HG02840 (cell line): ENCODE data around the gene CHSY1.

Experiments
- ATAC-seq: cut with Tn5 transposase; IDR thresholded peaks from one replicate; pipeline ENCODE4 v1.9.1; 2021; ENCODE audit warnings: mild to moderate bottlenecking, moderate library complexity, moderate number of reproducible peaks; ENCODE audit not compliant: unreplicated experiment, low FRiP score

CHSY1 gene

DNA sequence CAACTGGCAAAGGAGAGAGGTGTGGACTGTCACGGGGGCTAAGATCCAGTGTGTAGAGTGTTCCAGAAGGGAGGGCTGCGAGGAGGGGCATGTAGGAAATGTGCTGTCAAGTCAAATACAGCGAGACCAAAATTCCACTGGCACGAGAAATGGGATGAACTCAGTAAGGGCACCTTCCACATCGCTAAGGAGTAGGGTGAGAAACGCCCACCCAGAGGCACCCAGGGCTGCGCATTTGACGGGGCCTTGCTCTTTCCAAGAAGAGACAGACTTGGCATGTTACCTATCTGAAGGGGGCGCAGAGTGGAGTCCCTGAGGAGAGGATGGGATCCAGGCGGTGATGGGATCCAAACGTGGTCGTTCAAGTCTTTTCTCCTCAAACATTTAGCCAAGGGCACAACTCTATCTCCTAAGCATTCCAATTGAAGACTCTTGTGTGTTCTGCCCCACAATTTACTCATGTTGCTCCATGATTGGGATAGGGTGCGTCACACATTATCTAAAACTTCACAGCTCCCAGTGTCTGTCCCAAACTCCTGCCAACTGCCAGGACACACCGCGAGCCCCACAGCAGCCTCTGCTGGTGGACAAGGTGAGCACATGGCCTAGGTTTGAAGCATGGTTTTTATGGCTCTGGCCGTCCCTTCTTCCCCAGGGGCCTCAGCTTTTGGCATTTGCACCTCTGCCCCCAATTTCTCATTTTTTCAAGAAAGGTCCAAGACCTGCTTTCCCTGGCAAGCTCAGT, 17.8 kb upstream of the CHSY1 start:
- ATAC-seq, result no peak

DNA sequence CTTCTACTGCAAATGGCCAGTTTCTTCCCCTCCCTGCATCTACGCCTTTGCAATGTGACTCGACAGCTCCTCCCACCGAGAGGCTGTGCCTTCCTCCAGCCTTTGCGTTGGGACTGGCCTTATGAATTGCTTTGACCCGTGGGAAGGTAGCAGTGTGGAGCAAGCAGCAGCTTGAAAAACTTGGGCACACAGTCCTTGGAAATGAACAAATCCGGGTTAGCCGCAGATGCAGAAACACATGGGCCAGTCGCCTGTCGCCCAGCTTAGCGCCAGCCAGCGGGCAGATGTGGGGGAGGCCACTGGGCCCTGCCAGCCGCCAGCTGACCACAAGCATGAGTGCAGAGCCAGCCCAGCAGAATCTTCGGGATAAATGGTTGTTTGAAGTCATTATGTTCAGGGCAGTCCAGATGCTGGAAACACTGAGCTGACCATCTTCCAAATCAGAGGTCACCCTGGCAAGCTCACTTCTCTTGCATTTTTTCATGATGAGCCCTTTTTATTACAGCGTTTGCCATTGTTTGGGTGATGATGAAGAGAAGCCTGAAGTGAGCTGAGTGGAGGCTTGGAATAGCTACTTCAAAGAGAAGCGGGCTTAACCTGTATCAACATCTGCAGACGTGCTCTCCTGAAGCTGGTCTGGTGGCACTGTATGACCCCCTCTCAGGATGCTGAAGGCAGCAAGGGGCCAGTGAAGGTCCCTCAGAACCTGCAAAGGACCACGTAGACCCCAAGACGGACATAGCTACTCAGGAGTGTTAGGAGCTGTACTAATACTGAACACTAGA, 15.7 kb upstream of the CHSY1 start:
- ATAC-seq, result no peak

DNA sequence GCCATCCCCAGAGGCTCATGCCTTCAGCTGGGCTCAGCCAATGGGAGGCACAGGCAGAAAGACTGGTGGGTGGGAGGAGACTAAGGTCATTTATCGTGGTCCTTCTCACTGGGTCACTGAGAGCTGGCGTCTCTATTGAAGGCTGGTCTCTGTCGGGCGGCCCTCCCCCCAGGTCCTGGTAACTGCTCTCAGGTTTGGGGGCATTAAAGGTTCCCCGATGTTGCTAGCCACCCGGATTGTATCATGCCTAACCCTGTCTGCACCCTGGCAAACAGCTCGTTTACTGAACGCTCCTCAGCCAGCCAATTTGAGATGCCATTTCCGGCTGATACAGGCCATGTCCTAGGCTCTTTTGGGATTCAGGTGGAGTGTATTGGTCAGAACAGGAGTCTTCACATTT, 14.9 kb upstream of the CHSY1 start:
- no peak for ATAC-seq

DNA sequence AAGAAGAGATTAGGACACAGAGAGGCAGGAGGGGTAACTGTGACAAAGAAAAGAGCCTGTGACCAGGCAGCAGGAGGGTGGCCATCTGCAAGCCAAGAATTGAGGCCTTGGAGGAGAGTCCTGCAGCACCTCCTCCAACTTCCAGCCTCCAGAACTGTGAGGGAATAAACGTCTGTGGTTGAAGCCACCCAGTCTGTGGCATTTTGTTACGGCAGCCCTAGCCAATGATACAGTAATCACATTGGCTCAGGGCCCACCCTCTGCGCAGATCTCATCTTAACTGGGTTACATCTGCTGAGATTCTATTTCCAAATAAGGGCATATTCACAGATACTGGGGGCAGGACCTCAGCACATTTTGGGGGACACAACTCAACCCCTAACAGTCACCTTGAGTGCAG, 14.2 kb upstream of the CHSY1 start:
- no peak for ATAC-seq

DNA sequence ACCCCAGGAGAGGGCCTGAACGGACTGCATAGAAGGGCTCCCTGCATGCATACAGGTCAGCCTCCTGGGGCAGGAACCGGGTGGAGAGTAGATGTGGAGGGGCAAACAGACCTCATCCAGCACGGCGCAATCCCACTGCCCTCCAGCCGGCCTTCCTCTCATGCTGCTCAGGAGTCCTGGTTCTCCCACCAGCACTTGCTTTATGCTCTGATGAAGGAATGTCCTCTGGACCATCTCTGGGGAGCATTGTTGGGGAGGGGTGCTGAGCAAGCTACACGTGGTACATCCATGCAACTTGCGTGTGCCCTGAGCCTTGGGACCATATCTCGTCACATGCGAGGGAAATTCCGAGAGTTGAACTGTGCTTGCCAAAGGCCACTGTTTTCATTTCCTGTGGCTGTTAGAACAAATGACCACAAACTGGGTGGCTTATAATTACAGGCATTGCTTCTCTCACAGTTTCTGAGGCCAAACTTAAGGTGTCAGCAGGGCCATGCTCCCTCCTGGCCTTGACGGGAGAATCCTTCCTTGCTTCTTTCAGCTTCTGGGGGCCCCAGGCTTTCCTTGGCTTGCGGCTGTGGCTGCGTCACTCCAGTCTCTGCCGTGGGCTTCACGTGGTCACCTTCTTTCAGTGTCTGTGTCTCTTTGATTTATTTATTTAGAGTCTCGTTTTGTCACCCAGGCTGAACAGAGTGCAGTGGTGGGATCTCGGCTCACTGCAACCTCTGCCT, 13.2 kb upstream of the CHSY1 start:
- no peak for ATAC-seq

DNA sequence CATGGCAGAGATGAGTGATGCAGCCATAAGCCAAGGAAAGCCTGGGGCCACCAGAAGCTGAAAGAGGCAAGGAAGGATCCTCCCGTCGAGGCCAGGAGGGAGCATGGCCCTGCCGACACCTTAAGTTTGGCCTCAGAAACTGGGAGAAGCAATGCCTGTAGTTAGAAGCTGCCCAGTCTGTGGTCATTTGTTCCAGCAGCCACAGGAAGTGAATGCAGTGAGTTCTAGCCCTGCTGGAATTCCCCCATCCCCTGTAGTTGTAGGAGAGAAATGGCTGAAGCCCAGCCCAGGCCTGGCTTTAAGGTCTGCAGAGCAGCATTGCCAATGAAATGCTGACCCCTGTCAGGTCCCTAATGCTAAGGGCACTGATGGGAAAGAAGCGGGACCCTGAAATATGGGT, 12.2 kb upstream of the CHSY1 start:
- ATAC-seq, result no peak

DNA sequence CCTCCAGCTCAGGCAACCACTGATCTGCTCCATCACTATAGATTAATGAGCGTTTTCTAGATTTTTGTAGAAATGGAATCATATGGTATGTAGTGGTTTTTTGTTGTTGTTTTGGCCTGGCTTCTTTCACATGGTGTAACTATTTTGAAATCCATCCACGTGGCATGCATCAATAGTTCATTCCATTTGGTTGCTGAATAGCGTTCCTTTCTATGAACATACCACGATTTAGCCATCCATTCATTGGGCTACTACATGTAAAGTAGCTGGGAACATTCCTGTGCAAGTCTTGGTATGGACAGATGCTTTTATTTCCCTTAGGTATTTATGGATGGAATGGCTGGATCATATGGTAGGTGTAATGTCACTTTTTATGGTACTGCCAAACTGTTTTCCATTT, 10.7 kb upstream of the CHSY1 start:
- ATAC-seq, result no peak

DNA sequence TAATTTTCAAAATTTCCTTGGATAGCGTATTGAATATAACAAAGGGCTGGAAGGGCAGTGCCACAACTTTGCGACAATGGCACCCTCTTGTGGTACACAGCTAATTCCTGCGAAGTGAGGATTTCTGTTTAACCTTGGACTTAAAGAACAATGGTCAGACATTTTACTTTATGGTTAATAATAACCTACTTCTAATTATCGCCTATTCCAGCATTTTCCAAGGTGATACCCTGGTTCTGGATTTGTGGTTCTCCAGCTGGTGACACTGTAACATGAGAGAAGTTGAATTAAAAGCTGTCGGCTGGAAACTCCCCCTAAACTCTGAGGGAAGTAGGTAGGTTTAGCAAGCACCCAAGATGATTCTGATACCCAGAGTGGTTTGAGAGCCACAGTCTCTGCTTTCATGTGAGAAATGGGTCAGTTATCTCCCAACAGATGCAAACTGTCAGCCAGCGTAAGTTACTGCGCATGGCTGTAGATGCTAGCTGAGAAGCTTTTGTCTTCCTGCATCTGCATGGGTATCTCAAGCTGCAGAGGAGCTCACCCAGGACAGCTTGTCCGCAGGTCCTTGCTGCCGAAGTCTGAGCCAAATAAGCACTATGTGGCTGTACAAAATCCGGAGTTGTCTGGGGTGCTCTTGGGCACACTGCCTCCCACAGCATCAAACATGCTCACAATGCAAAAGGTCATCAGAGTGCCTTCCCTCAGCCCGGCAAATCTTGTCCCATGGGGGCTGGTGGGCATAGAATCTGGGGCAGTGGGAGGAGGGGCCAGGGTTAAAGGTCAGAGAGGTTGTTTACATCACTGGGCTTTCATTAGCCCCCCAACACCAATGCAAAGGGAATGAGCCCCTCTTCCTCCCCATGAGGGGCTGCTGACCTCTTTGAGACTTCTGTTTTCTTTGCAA, 6.6 kb upstream of the CHSY1 start:
- ATAC-seq, result no peak

DNA sequence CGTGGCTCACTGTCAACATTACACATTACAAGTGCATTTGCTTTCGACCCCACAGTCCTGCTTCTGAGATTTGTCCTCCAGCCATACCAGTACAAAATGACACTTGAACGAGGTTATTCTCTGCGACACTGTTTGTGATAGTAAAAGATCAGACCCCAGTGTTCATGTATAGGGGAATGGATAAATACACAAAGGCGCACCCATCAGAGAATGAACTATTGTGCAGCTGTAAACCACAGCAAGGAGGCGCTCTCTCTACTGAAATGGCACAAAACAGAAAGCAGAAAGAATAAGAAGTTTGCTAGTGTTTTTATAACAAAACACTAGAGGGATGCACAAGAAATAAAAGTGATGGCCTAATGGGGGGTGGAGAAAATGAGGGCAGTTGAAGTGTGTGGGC, 4.9 kb upstream of the CHSY1 start:
- ATAC-seq, result no peak

DNA sequence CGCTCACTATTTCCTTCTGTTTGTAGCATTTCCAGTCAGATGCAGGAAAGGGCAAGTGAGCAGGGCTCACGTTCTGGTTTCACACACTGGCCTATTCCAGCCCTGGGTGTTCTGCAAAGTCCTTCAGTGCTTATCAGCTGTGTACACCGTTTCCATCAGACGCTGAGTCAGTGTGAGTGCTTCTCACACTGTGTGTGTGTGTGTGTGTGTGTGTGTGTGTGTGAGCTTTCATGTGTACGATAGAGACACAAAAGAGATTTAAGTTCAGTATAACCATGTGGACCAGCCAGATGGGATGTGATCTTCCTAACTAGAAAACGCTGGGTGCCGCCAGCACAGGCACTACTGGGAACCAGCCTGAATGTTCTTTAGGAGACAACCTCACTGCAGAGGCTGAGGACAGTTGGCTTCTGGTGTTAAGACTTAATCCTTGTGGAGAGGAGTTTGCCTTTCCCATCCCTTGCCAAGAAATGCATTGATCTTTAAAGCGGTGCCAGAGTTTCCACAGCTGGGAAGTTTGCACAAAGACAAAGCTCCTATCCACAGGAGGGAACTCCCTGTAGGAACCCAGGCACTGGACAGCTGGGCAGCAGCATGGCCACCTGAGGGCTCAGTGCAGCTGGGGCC, 3.9 kb upstream of the CHSY1 start:
- no peak for ATAC-seq

DNA sequence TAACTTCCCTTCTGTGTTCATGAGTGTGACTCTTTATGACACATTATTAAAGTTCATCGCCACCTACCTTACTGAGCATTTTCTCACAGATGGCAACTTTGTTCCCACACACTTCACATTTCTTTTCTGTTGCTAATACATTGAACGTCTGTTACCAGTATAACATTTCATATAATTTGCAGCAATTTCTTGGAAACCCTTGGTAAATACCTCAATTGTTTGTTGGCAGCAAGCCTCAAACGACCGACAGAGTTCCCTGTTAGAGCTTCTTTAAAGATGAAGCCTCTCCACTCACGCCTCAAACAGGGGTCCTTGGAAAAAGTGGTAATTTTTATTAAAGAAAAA, 3.2 kb upstream of the CHSY1 start:
- ATAC-seq, result no peak

DNA sequence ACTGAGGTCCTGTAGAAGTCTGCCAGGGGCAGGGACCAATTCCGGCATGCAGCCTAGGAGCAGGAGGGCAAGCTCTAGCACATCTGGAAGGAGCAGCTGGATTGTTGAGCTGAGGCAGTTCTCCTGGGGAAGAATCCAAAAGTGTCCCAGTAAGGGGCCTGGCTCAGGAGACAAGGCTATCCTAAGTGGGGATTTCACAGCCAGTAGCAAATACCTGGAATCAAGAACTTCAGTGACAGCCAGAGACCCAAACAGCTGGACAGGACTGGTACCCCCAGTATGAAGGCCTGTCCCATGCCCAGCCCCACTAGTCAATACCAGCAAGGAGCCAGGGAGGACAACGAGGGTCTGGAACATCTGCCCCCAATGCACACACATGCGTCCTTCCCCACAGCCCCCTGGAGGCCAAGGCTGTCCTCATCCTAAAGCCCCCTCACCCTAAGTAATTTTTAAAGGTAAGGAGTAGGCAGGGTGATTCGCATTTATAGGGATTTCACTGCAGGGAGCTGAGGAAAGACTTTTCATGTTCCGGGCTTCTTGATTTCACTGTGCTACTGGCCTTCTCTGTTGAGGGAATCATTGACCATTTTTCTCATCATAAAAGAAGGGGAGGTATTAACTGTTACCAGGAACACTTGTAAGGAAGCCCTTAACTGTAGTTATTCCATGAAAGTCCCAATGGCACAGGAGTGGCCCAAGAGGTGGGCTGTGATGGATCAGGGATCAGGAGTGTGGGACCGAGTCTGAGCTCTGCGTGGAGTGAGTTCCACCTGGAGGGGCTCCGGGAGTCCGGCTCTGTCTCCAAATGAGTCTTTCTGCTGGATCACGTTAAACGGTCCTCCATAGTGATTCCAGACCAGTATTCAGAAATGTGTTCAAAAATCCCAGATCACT, 2.6 kb upstream of the CHSY1 start:
- ATAC-seq, result no peak

DNA sequence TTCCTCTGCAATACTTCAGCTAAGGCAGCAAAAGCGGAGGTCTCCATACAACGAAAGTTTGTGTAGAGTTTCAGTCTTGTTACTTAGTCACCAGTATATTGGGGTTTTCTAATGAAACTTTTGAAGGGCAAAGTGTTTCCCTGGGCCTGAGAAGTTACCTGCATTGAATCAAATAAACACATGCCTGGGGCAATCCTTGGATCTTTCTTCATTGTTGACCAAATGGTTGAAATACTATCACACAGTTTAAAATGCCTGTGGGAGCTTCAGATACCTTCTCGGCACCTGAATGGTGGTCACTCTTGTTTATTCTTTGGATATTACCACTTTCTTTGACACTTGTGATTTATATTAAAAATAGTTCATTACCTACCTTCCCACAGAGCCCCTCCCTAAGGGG, 988 bp upstream of the CHSY1 start:
- no peak for ATAC-seq

DNA sequence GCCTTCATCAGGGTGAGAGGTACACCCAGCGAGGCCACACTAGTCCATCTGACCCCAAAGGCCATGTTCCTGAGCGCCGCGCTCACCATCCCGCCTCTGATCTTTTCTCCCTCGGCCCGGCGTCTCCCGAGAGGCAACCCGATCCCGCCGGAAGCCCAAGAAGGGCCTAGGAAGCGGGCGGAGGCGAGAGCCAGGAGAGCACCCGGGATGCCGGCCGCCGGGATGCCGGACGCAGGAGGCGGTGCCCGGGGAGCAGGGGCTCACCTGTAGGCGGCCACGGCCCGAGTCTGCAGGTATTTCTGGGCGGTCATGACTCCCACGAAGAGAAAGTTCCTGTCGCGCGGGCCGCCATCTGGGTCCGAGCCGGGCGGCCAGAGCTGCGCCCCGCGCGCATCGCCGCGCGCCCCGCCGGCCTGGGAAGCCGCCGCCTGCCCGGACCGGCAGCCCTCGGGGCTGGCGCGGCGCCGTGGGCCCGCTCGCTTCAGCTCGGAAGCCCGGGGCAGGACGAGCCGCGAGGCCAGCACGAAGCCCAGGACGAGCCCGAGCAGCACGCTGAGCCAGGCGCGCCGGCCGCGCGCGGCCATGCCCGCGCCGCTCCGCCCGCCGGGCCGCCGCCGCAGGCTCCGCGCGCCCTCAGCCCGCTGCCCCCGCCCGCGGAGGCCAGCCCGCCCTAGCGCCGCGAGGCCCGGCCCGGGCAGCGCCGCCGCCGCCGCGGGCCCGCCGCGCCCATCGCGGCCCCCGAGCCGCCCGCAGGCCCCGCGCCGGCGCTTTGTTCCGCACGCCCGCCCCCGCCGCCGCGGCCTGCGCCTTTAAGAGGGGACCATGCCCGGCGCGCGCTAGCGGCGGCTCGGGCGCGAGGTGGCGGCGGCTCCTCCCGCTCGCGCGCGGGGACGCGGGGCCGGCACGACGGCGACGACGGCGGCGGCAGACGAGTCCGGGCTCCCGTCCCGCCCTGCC, 697 bp downstream of the CHSY1 start:
- peak; percentile 37 for ATAC-seq

DNA sequence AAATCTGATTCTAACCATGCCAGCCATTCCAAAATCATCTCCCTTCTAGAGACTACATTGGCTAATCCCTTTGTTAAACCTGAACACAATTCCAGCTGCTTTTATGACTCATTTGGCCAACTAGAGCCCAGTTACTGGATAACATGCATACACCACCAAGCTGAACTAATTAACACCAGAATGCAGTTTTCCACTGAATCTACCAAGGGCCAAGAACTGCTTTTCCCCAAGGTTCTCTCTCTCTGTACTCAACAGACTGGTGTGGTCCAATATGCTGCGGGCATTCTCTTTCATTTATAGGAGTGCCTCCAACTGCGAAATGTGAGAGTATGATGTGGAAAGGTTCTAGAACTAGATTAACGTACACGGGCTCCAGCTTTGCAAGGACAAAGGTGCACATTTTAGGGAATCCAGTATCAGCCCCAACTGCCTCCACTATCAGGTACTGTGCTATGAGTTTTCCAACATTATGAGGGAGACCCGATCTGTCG, 1.5 kb downstream of the CHSY1 start:
- ATAC-seq, result no peak

DNA sequence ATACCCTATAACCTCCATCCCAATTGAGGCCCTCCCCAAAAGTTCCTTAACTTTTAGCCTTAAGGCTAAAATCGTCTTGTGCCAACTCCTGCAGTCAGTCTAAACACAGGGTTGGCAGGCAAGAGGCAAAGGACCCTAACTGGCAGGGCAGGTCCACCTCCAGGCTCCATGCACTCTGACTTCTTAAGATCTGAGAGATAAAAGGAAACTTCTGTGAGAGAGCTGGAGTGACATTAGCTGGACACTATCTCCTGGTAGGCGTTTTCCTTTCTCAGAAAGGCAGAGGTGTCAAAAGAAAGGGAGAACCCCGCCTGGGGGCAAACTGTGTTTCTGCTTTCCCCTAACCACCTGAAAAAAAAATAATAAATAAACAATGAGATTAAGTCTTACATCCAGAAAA, 3.6 kb downstream of the CHSY1 start:
- no peak for ATAC-seq

DNA sequence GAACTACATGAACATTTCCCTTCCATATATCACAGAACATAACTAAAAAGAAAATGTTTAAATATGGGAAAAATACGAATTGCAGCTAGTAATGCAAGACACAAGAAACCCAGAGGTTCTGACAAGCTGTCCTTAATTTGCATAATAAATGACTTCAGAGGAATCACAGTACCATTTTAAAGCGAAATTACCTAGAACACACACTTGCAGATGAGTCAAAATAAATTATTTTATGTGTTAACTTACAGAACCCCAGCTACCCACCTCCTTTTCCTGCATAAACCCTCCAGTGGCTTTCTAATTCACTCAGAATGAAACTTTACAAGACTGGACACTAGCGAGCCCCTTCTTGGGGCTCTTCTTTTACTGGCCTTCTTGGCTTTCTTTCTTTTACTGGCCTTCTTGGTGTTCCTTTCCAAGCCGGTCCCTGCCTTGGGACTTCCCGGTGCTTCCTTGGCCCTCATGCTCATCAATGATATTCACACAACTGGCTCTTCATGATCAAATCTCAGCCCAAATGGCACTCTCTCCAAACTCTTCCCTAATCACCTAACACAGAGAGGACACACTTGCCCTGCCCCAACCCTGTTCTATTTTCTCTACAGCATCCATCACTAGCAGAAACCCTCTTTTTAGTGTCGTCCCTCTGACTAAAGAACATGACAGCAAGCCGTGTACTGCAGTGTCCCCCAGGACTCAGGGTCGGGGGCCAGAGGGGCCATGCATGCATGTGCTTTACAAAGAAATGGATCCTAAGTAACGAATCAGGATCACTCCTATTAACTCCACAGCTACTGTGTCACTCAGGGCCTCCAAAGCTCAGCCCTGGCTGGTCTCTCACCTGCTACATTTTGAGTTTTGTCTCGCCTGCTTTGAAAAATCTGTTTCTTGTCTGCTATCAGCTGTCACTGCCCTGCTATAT, 4.8 kb downstream of the CHSY1 start:
- ATAC-seq, result no peak
